ENCODE results near the gene MLST8. TPM values are rescaled to one million over a fixed set of nuclear protein-coding genes. Genes with fewer than 3 reads are reported as not detected.

Gene MLST8
- total and polyA plus RNA-seq, 12 donors: 19.3 to 43.1 (median 24.7) TPM

- Histone ChIP-seq H3K27me3 (no peaks in the 10 kb centered on the region), H3K36me3 (peaks cover 0 to 94% (median 31%) of the 10 kb centered on the region in 9 donors), H3K27ac (no peak overlapping the region), H3K9me3 (no peaks in the 10 kb centered on the region), H3K4me3 (no peak overlapping the region), H3K4me1 (peaks cover 0 to 14% (median 0%) of the 10 kb centered on the region in 9 donors)
- 96% methylated on average over 27 to 28 of the region's 28 CpGs for WGBS, 2 donors
- intact Hi-C loops (cut with DNase I): no loop called here
- TF ChIP-seq CTCF (IDR thresholded peaks at IDR 0.05): no peak
- DNase-seq (no peak), ATAC-seq (no peak)
Measured at GRCh38 chr16:2171601-2172178, 33.6 kb upstream of the MLST8 start.

- ATAC-seq: no peak
- intact Hi-C loops (cut with DNase I): no loop called here
- H3K36me3 ChIP-seq: peaks cover 0 to 95% (median 33%) of the 10 kb centered on the region in 9 donors
- no peak overlapping the region for H3K27ac ChIP-seq
- H3K27me3 ChIP-seq: no peaks in the 10 kb centered on the region
- WGBS, 2 donors: 93 to 94% methylated on average over 29 of the region's 29 CpGs
- H3K9me3 ChIP-seq: no peaks in the 10 kb centered on the region
- H3K4me1 ChIP-seq: peaks cover 0 to 14% (median 0%) of the 10 kb centered on the region in 9 donors
- TF ChIP-seq CTCF (IDR thresholded peaks at IDR 0.05): no peak
- H3K4me3 ChIP-seq: no peak overlapping the region
- no peak for DNase-seq
Measured at GRCh38 chr16:2172688-2173335, 32.4 kb upstream of the MLST8 start.

- Histone ChIP-seq H3K9me3 (no peaks in the 10 kb centered on the region), H3K36me3 (peaks cover 0 to 94% (median 33%) of the 10 kb centered on the region in 9 donors), H3K27me3 (peaks cover 0 to under 1% (median 0%) of the 10 kb centered on the region in 7 donors), H3K27ac (no peak overlapping the region), H3K4me1 (peaks cover 0 to 14% (median 0%) of the 10 kb centered on the region in 9 donors), H3K4me3 (no peak overlapping the region)
- intact Hi-C loops (cut with DNase I): no loop called here
- WGBS, 2 donors: 87 to 91% methylated on average over 14 of the region's 14 CpGs
- ATAC-seq (no peak), DNase-seq (no peak)
- TF ChIP-seq CTCF (IDR thresholded peaks at IDR 0.05): no peak
Measured at GRCh38 chr16:2173366-2173765, 31.9 kb upstream of the MLST8 start.

GRCh38 chr16:2173916-2174315, 31.3 kb upstream of the MLST8 start:
- H3K9me3 ChIP-seq: no peaks in the 10 kb centered on the region
- WGBS, 2 donors: 96% methylated on average over 4 of the region's 4 CpGs
- no peak for TF ChIP-seq CTCF (IDR thresholded peaks at IDR 0.05)
- no peak overlapping the region for H3K27ac ChIP-seq
- H3K4me1 ChIP-seq: peaks cover 0 to 11% (median 0%) of the 10 kb centered on the region in 9 donors
- intact Hi-C loops (cut with DNase I): no loop called here
- DNase-seq (no peak), ATAC-seq (no peak)
- peaks cover 0 to 3% (median 0%) of the 10 kb centered on the region in 7 donors for H3K27me3 ChIP-seq
- H3K36me3 ChIP-seq: peaks cover 0 to 90% (median 33%) of the 10 kb centered on the region in 9 donors
- H3K4me3 ChIP-seq: no peak overlapping the region
